DND-41 (cell line): Measurements from ENCODE around the gene KCNAB1.

Source experiments
- EZH2 ChIP-seq: IDR thresholded peaks from 3 replicates; pipeline ENCODE4 v1.6.1; 2012; ENCODE audit warnings: borderline replicate concordance, low read depth, mild to moderate bottlenecking, moderate library complexity, low read length, inconsistent platforms; ENCODE audit not compliant: severe bottlenecking
- TF ChIP-seq, protein P1 (sequence below): IDR thresholded peaks from 2 replicates; pipeline ENCODE4 v1.5.1; 2012; ENCODE audit warnings: borderline replicate concordance, low read length, moderate library complexity, mild to moderate bottlenecking; ENCODE audit not compliant: poor library complexity, severe bottlenecking; ENCODE audit errors: extremely low read depth

DNA sequence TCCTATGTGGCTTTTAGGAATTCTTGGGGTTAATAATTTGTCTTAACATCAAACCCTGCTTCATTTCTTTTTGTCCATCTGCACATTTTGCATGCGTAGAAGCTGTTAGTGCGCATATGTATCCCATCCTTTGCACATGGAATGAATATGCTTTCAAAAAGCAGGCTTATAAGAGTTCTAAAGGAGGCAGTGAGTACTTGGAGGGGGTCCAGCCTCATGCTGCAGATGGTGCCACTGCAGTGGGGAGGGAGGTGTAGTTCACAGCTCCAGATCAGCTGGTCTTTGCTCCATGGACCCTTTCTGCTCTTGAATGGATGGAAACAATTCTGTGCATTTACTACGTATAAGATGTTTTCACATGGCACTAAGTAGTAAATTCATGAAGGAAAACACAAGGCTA is 455.3 kb downstream of the KCNAB1 start:
- TF ChIP-seq, protein P1, sequence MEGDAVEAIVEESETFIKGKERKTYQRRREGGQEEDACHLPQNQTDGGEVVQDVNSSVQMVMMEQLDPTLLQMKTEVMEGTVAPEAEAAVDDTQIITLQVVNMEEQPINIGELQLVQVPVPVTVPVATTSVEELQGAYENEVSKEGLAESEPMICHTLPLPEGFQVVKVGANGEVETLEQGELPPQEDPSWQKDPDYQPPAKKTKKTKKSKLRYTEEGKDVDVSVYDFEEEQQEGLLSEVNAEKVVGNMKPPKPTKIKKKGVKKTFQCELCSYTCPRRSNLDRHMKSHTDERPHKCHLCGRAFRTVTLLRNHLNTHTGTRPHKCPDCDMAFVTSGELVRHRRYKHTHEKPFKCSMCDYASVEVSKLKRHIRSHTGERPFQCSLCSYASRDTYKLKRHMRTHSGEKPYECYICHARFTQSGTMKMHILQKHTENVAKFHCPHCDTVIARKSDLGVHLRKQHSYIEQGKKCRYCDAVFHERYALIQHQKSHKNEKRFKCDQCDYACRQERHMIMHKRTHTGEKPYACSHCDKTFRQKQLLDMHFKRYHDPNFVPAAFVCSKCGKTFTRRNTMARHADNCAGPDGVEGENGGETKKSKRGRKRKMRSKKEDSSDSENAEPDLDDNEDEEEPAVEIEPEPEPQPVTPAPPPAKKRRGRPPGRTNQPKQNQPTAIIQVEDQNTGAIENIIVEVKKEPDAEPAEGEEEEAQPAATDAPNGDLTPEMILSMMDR: no peak
- no peak for TF ChIP-seq EZH2
